Activated CD8-positive, alpha-beta memory T cell treated with anti-CD3 and anti-CD28 coated beads for 36 hours (primary cell): Measurements from ENCODE around the gene TPO. TPM values are rescaled to one million over a fixed set of nuclear protein-coding genes. Genes with fewer than 3 reads are reported as not detected.
"Not testable (repeated sequence)": the region's sequence is repeated elsewhere in the genome, so short reads cannot be mapped to it uniquely, and the experiment has no call there.

ENCODE experiments used
- CTCF ChIA-PET: fragments of 350-600 bp; sonication (Branson Sonifier 250); formaldehyde crosslinking; loops from one replicate; lab custom pipeline; 2021; ENCODE audit warnings: antibody characterized with exemption; lab: Charles Lee
- POLR2A ChIA-PET: fragments of 350-600 bp; sonication (Branson Sonifier 250); formaldehyde crosslinking; loops from one replicate; lab custom pipeline; 2021; ENCODE audit warnings: antibody characterized with exemption; lab: Charles Lee
- total RNA-seq, 2 experiments: library from RNA; stranded (reverse); gene quantifications; one replicate each; pipeline ENCODE4 v1.2.3, GENCODE V29; 2021

The TPO gene
- total RNA-seq, 2 experiments from 2014 or later: not detected

- POLR2A ChIA-PET: no interaction called here
These were observed 151.0 kb downstream of the TPO start for GRCh38 chr2:1563943-1564891.

GRCh38 chr2:1567556-1568344, 154.5 kb downstream of the TPO start:
- POLR2A ChIA-PET: no interaction called here
- CTCF ChIA-PET: no interaction called here

More at GRCh38 chr2:1563943-1564891, 151.0 kb downstream of the TPO start:
- CTCF ChIA-PET: interaction anchor here (0.6 kb wide), 1 partner anchor 13 kb away, joined by 3 read pairs; no protein-coding TSS in a partner anchor

GRCh38 chr2:1568345-1568668, 155.0 kb downstream of the TPO start:
- POLR2A ChIA-PET, CTCF ChIA-PET: not testable (repeated sequence)

- ChIA-PET CTCF (no interaction called here), POLR2A (no interaction called here)
These were observed 156.7 kb downstream of the TPO start for GRCh38 chr2:1569879-1570450.

- CTCF ChIA-PET: no interaction called here
- POLR2A ChIA-PET: no interaction called here
These were observed 158.5 kb downstream of the TPO start for GRCh38 chr2:1571477-1572417.

GRCh38 chr2:1572638-1573037, 159.4 kb downstream of the TPO start:
- CTCF ChIA-PET: no interaction called here

GRCh38 chr2:1577846-1578245, 164.6 kb downstream of the TPO start:
- ChIA-PET CTCF (no interaction called here), POLR2A (no interaction called here)

More at GRCh38 chr2:1572638-1573037, 159.4 kb downstream of the TPO start:
- POLR2A ChIA-PET: no interaction called here

GRCh38 chr2:1581257-1581964, 168.1 kb downstream of the TPO start:
- POLR2A ChIA-PET: not testable (repeated sequence)
- CTCF ChIA-PET: interaction anchor here (0.7 kb wide), 1 partner anchor 501 kb away, joined by 4 read pairs; no protein-coding TSS in a partner anchor

GRCh38 chr2:1581965-1582625, 168.8 kb downstream of the TPO start:
- ChIA-PET POLR2A (interaction anchor here (0.6 kb wide), 1 partner anchor 27 kb away, joined by 6 read pairs; no protein-coding TSS in a partner anchor), CTCF (interaction anchor here (0.7 kb wide), 1 partner anchor 500 kb away, joined by 4 read pairs; no protein-coding TSS in a partner anchor)

- CTCF ChIA-PET: no interaction called here
- POLR2A ChIA-PET: no interaction called here
These were observed 169.7 kb downstream of the TPO start for GRCh38 chr2:1582891-1583341.

- ChIA-PET CTCF (no interaction called here), POLR2A (no interaction called here)
These were observed 170.8 kb downstream of the TPO start for GRCh38 chr2:1584051-1584531.

- POLR2A ChIA-PET: no interaction called here
- CTCF ChIA-PET: no interaction called here
These were observed 171.6 kb downstream of the TPO start for GRCh38 chr2:1584691-1585485.

- ChIA-PET POLR2A (no interaction called here), CTCF (no interaction called here)
These were observed 172.4 kb downstream of the TPO start for GRCh38 chr2:1585635-1586034.

- ChIA-PET CTCF (no interaction called here), POLR2A (no interaction called here)
These were observed 173.1 kb downstream of the TPO start for GRCh38 chr2:1586251-1586922.

- POLR2A ChIA-PET: no interaction called here
- CTCF ChIA-PET: no interaction called here
These were observed 173.9 kb downstream of the TPO start for GRCh38 chr2:1586923-1587840.
